NCI-H2196 (cell line): Measurements from ENCODE around the gene AP3B2.
"Not testable (repeated sequence)": the region's sequence is repeated elsewhere in the genome, so short reads cannot be mapped to it uniquely, and the experiment has no call there.

Experiments
- DNase-seq: peaks from one replicate; lab custom pipeline; 2025; ENCODE audit not compliant: unreplicated experiment; lab: John Stamatoyannopoulos, UW

AP3B2 gene, protein sequence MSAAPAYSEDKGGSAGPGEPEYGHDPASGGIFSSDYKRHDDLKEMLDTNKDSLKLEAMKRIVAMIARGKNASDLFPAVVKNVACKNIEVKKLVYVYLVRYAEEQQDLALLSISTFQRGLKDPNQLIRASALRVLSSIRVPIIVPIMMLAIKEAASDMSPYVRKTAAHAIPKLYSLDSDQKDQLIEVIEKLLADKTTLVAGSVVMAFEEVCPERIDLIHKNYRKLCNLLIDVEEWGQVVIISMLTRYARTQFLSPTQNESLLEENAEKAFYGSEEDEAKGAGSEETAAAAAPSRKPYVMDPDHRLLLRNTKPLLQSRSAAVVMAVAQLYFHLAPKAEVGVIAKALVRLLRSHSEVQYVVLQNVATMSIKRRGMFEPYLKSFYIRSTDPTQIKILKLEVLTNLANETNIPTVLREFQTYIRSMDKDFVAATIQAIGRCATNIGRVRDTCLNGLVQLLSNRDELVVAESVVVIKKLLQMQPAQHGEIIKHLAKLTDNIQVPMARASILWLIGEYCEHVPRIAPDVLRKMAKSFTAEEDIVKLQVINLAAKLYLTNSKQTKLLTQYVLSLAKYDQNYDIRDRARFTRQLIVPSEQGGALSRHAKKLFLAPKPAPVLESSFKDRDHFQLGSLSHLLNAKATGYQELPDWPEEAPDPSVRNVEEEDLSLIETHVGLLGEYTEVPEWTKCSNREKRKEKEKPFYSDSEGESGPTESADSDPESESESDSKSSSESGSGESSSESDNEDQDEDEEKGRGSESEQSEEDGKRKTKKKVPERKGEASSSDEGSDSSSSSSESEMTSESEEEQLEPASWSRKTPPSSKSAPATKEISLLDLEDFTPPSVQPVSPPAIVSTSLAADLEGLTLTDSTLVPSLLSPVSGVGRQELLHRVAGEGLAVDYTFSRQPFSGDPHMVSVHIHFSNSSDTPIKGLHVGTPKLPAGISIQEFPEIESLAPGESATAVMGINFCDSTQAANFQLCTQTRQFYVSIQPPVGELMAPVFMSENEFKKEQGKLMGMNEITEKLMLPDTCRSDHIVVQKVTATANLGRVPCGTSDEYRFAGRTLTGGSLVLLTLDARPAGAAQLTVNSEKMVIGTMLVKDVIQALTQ

DNA sequence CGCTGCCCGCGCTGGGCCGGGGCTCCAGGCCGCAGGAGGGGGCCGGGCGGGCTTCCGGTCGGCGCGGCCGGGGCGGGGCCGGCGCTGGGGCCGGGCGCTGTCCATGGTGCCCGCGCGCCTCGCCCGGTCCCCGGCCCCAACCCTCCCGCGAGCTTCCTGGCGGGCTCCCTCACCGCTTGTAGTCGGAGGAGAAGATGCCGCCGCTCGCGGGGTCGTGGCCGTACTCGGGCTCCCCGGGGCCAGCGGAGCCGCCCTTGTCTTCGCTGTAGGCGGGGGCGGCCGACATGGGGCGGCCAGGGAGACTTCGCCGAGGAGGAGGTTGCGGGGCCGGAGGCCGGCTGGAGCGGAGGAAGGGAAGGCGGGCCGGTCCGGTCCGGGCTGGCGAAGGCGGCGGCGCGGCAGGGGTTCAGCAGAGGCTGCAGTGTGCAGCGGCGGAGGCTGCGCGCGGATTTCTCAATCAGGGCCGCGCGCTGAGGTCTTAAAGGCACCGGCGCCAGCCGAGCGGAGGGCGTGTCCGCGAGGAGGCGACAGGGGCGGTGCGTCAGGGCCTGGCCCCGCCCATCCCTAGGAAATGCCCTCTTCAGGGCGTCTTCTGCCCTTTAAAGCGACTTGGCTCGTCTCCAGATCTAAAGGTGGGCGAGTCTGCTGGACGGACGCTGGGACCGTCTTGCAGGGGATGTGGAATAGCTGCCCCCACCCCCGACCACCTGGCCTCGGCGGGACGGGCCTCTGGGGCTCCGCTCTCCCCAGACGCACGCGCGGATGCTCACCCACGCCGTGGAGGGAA is at the start of gene AP3B2:
Gene AP3B2 (minus strand): TSS at position 455 of the 787 bp plus-strand sequence. CDS start 169 bp downstream, at position 286.
- peak; percentile 75 for DNase-seq

DNA sequence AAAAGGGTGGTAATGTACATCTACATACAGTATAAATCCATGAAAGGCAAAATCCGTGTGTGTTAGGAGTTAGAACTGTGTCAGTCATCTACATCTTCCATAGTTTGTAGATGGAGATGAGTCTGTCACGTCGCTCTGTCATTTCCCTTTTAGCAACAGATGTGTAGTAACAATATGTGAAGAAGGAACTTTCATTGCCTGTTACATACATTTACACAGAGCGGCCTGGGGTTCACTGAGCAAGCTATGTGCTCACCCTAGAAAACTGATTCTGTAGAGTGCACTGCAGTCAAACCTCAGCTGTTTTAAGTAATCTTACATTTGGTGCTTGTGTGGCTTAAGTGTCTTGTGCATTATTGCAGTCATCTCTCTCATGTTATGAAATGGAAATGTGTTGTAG is 41.6 kb upstream of the AP3B2 start:
- no peak for DNase-seq

DNA sequence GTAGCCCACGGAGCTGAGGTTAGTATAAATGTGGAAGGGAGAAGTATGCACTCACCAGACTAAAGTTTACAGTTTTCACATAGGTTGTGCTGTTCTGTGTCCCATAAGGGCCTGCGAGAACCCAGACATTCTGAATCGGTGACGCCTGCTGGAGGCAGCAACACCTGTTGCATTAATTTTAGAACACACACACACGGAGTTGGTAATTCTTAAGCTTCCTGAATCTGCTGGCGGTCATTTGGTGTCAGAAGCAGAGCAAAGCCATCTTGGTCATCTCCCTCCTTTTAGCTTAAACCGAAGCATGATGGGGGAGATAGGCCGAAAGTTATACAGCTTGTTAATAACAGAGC is 41.1 kb upstream of the AP3B2 start:
- no peak for DNase-seq

DNA sequence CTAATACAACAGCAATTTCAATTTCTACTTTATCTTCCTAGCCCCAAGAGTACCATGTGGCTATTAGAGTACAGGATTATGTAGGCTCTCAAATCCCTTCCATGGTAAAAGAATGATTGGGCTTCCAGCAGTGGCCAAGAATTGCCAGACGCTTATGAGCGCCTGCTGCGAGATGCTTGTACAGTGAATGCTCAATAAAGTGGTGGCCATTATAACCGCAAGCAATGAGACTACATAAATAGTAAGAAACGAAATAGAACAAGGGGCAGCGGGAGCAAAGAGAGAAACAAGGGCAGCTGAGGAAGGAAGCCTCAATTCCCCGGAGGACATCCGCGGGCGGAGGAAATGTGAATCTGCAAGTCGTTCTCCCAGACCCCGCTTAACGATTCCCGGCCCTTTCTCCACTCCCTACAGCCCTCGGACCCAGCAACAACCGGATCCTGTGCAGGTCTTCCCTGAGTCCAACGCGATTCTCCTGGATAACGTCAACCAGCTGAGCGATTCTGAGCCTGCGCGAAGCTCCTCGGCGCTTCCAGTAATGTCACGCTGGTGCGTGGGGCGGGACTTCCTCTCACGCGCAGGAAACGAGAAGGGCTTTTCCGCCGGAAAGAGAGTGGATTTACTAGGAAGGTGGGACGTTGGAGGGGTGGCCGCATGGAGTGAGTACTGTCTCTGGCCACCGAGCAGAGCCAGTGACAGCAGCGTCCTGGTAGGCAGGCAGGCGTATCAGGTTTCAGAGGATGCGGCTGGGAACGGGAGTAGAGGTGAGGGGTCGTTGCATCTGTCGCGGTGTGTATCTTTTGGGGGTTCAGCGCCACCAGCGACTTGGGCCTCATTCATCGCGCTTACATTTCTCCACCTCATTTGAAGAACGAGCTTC is 40.5 kb upstream of the AP3B2 start:
- DNase-seq, result peak; percentile 81

DNA sequence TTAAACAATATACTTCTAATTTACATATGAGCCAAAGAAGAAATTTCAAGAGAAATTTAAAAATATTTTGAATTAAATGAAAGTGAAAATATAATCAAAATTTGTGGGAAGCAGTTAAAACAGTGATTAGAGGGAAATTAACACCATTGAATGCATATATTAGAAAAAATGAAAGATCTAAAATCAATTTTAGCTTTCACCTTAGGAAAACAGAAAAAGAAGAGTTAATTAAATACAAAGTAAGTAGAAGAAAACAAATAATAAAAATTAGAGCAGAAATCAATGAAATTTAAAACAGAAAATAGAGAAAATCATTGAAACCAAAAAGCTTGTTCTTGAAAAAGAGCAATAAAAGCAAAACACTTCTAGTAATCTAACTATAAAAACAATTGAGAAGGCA is 38.6 kb upstream of the AP3B2 start:
- no peak for DNase-seq

DNA sequence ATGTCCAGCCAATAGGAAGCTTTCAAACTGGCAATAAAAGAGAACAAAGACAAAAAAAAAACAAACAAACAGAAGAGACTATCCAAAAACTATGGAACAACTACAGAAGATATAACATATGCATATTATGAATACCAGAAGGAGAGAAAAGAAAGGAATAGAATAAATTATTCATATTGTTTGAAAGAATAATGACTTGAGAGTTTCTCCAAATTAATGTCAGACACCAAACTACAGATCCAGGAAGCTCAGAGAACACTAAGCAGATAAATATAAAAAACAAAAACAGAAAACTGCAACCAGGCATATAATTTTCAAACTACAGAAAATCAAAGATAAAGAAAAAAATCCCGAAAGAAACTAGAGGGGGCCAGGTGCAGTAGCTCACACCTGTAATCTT is 34.1 kb upstream of the AP3B2 start:
- no peak for DNase-seq

DNA sequence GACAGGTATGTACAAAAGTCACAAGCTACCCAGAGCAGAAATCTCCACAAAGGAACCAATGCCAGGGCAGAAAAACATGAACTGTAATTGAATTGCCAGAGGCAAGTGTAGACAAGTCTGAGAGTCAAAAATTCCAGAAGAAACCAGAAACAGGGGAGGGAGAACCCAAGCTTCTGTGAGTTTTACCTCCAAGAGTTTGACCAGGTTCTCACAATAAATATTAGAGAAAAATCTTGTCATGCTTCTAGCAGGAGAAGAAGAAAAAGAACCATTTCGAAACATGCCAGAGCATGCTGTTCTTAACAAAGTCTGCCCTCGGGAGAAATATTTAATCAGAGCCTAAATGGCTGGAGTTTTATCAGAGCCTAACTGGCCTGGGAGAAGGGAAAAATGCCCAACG is 32.5 kb upstream of the AP3B2 start:
- DNase-seq, result no peak

DNA sequence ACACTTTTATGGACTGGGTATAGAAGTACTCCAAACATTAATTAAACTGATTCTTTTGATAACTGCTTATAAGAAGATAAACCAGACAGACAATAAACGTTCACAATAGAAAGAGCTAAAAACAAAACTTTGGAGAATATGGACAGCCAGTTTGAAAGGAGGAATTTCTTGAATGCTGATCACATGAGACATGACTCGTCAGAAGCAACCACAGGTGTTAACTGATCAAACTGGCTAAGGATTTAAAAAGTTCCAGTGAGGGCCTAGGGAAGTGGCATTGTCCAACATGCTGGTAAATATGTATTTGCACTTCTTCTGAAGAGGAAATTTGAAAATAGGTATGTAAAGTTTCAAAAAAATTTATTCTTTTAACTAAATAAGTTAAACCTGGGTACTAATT is 29.4 kb upstream of the AP3B2 start:
- DNase-seq, result no peak

DNA sequence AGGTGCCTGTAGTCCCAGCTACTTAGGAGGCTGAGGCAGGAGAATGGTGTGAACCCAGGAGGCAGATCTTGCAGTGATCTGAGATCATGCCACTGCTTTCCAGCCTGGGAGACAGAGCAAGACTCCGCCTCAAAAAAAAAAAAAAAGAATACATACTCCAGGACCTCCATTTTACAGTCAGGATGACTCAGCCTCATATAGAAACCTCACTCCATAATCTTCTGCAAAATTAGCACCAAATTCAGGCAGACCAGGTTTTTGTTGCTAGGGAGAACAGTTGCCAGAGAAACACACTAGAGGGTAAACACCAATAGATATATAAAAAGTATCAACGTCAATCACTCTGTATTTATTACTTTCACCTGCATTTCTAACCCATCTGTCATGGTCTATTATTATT is 28.3 kb upstream of the AP3B2 start:
- DNase-seq, result no peak

DNA sequence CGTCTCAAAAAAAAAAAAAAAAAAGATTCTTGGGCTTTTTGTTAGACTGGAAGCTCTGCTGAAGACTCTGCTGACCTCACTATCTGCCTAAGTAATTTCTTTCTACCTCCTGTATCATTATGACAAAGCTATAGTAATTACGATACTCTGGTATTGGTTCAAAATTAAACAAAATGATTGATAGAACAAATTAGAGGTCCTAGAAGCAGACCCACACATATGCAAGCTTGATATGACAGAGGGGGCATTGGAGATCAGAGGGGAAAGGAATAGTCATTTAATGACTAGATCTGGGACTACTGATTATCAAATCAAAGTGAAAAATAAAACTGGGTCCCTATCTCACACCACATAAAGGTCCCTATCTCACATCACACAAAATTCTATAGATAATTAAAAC is 21.9 kb upstream of the AP3B2 start:
- DNase-seq, result no peak

DNA sequence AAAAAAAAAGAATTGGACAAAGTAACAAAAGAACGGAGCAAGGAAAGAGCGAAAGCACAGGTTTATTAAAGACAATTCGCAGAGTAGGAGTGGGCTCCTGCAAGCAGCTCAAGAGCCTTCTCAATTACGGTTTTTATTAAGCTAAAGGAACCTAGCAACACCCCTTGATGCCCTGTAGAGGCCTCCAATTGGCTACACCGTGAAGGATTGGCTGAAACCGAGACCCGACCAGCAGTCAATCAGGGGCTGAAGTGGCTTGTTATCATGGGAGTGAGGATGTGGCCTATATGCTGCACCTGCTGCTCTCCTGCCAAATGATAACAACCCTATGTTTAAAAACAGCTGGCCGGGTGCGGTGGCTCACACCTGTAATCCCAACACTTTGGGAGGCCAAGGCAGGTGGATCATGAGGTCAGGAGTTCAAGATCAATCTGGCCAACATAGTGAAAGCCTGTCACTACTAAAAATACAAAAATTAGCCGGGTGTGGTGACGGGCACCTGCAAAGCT is 20.4 kb upstream of the AP3B2 start:
- no peak for DNase-seq

DNA sequence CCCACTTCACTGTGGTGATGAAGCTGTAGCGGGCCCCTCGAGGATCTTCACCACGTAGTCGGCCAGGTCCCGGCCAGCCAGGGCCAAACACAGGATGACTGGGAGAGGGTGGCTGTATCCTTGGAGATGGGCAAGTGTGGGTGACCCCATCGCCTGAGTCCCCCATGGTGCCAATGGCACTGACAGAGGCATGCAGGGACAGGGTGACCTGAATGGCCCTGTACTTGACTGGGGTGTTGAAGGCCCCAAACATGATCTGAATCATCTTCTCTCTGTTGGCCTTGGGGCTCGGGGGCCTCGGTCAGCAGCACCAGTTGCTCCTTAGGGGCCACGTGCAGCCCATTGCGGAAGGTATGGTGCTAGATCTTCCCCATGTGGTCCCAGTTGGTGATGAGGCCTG is 17.1 kb upstream of the AP3B2 start:
- DNase-seq, result no peak

DNA sequence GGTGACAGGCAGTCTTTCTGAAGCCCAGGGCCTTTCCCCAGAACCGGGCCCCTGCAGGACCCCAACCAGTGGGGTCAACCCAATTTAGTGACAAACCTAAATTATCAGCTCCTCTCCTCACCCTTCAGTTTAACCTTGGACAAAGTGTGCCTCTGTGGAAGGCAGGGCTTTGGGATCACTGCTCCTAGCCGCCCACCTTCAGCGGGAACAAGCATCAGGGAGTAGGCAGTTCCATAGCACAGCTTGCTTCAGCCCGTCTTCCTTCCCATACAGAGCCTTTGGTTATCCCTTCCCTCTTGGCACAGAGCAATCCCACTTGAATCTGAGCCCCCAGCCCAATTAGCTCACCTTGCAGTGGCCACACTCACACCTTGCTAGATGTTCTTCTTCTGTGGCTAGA is 5.3 kb upstream of the AP3B2 start:
- no peak for DNase-seq

DNA sequence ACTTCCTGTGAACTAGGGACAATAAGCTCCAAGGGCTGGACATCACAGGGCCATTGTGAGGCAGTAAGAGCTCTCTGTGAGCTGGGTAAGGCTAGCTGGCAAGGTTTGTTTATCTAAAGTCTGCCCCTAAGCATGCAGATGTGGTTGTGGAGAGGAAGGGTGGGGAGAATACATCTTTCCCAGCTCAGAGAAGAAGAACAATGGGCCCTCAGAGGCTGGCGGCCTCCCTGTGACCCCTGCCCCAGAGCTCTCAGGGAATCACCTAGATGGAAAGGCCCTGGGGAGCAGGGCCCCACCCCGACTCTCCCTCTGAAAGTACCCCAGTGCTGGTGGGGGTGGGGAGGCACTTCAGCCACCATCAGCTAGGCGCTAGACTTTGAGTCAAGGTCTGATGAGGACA is 4.3 kb upstream of the AP3B2 start:
- no peak for DNase-seq

DNA sequence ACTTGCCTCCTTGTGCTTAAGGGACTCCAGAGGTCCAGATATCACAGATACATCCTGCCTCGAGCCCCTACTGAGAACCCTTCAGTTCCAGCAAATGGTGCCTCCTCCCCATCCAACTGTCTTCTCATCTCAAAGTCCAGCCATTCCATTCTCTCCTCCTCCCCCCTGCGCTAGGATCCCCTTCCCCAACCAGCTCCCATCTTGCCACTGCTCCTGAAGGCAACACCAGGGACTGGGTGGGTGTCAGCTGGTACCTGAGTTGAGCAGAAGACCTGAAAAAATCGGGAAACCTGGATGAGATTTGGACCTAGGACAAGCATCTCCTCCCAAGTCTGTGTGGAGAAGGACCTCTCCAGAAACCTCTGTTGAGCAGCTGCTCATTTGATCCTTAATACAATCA is 2.4 kb upstream of the AP3B2 start:
- no peak for DNase-seq

DNA sequence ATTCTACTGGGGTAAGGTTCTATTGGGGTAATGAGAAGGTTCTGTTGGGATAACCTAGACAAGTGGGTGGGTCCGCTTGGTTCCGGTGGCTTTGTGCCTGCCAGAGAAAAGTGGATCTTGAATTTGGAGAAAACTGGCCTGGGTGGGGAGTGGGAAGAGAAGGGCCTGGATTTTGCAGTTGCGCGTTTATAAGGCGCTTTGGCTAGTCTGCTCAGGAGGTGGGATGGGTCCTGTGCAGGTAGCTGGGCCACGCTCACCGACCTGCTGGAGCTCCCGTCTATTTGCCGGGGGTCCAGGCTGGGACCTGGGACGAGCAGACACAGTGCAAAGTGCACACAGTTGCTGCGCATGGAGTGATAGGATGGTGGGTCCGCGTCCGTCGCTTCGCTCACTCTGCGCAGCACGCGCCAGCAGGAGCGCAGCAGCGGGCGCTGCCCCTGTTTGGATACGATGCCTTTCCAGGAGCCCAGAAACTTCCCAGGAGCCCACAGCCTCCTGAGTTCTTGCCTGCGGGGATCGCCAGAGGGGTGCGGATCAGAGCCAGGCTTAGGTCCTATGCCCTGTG is 1.3 kb upstream of the AP3B2 start:
- DNase-seq, result no peak

DNA sequence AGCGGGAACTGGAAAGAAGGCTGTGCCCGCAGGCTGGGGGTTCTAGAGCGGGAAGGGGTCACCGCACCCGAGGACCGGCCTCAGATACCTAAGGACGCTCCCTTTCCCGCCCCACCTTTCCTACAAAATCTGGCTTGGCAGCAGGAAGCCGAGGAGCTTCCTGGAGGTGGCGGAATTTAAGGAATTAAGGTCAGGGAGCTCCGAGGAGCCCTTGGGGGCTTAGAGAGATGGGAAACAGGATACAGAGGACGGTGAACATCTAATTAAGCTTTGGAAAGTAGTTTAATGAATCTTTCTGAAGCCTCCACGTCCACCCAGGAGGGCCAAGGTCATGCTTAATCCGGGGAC is 507 bp upstream of the AP3B2 start:
- no peak for DNase-seq

DNA sequence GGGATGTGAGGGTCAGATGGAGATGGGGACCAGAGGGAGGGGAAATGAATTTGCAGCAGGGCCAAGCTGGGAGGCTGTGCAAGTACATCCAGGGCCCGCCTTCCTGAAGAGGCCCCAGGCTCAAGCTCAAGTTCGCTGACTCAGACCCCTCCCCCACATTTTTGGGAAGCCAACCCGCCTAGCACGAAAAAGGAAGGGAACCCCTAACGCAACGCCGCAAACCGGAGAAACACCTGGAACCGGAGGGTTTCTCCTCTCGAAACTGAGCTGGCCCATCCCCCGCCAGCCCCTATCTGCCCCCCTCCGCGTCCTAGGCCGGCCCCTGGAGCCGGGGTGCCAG is 624 bp downstream of the AP3B2 start:
- DNase-seq, result no peak

DNA sequence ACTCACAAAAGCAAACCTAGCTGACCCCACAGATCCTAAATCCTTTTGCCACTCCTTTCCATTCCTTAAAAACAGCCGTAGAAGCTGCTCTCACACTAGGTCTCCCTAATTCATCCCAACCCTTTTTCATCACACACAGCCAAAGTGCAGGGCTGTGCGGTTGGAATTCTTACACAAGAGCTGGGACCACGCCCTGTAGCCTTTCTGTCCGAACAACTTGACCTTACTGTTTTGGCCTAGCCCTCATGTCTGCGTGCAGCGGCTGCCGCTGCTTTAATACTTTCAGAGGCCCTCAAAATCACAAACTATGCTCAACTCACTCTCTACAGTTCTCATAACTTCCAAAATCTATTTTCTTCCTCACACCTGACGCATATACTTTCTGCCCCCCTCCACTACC is 3.8 kb downstream of the AP3B2 start:
- not testable (repeated sequence) for DNase-seq

DNA sequence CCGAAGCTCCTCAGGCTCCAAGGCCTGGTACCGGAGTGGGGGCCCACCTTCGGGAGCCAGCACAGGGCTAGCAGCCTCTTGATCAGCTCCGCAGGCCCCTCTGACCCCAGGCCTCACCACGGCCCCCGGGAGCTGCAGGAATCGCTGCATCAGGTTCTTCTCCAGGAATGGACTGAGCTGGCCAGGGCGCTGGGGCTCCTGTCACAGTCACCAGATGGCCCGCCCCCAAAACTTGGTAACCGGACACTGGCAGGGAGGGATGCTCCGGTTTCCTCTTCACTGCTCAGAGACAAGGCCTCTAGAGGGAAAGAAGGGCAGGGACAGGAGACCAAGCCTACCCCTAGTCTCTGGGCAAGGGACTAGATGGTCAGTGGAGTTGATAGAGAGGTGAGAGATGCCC is 9.9 kb downstream of the AP3B2 start:
- DNase-seq, result no peak
